Left lung (tissue), 10 donors: Measurements from ENCODE around the gene SLC6A3. TPM values are rescaled to one million over a fixed set of nuclear protein-coding genes. Genes with fewer than 3 reads are reported as not detected.
"Not testable (repeated sequence)": the region's sequence is repeated elsewhere in the genome, so short reads cannot be mapped to it uniquely, and the experiment has no call there.

Experiments
- ATAC-seq: fragments of 200-7000 bp; cut with Tn5 transposase; one replicate; pipeline ENCODE4 v1.9.1; 2020; ENCODE audit warnings: moderate library complexity
- DNase-seq, 4 donors: peaks; one replicate each; pipeline ENCODE4 v3.0.0-alpha.2; 2013 to 2020
- H3K27ac ChIP-seq, 2 donors: fragments of 200-600 bp; sonication (generic) in 1 of 2; one replicate each; pipeline versions ENCODE4 v1.5.0 to v1.8.0; 2020 to 2021
- H3K27me3 ChIP-seq, 2 donors: fragments of 200-600 bp; sonication (generic) in 1 of 2; one replicate each; pipeline versions ENCODE4 v1.5.0 to v1.8.0; 2020 to 2021
- H3K36me3 ChIP-seq, 2 donors: fragments of 200-600 bp; sonication (generic) in 1 of 2; one replicate each; pipeline versions ENCODE4 v1.5.0 to v1.8.0; 2020 to 2021
- H3K4me1 ChIP-seq, 2 donors: fragments of 200-600 bp; one replicate each; pipeline ENCODE4 v1.8.0; 2021
- H3K4me3 ChIP-seq, 2 donors: fragments of 200-600 bp; sonication (generic) in 1 of 2; one replicate each; pipeline versions ENCODE4 v1.5.0 to v1.8.0; 2020 to 2021; ENCODE audit warnings: mild to moderate bottlenecking in 1 of 2
- H3K9me3 ChIP-seq, 2 donors: fragments of 200-600 bp; sonication (generic) in 1 of 2; one replicate each; pipeline versions ENCODE4 v1.5.0 to v1.8.0; 2020 to 2021
- intact Hi-C, 2 donors: fragments of 100-400 bp; cut with DNase I; formaldehyde crosslinking; loops; one replicate each; pipeline versions ENCODE4 v1.11.2 to v1.14.2; 2022
- polyA plus RNA-seq, 6 donors: library from polyadenylated mRNA; unstranded; fragments of 120-200 nt; gene quantifications; one replicate each; pipeline ENCODE4 v1.2.1, GENCODE V29; 2013; ENCODE audit not compliant: insufficient read length in 6 of 6
- total RNA-seq, 2 donors: library from RNA; stranded (reverse); fragmentation: NEBNext Ultra II Directional; extraction: Animal tissue kit (Norgen Biotek cat#: 25700); gene quantifications; one replicate each; pipeline ENCODE4 v1.2.1, GENCODE V29; 2021
- TF ChIP-seq, protein P1 (sequence below), 2 donors: fragments of 200-600 bp; sonication (generic) in 1 of 2; IDR thresholded peaks; one replicate each; pipeline versions ENCODE4 v1.5.0 to v1.8.0; 2021; ENCODE audit warnings: antibody characterized with exemption in 2 of 2
- donor health status: DM: no; HTN: yes; CAD: no.
- donor health status: DM: no; HTN: no; CAD: no.

SLC6A3 gene
- total and polyA plus RNA-seq, 8 donors = 0.10 to 4.5 (median 2.8) TPM

GRCh38 chr5:1375871-1376810 is 69.1 kb downstream of the SLC6A3 start:
- no peak overlapping the region for H3K27ac ChIP-seq
- TF ChIP-seq, protein P1, sequence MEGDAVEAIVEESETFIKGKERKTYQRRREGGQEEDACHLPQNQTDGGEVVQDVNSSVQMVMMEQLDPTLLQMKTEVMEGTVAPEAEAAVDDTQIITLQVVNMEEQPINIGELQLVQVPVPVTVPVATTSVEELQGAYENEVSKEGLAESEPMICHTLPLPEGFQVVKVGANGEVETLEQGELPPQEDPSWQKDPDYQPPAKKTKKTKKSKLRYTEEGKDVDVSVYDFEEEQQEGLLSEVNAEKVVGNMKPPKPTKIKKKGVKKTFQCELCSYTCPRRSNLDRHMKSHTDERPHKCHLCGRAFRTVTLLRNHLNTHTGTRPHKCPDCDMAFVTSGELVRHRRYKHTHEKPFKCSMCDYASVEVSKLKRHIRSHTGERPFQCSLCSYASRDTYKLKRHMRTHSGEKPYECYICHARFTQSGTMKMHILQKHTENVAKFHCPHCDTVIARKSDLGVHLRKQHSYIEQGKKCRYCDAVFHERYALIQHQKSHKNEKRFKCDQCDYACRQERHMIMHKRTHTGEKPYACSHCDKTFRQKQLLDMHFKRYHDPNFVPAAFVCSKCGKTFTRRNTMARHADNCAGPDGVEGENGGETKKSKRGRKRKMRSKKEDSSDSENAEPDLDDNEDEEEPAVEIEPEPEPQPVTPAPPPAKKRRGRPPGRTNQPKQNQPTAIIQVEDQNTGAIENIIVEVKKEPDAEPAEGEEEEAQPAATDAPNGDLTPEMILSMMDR (IDR thresholded peaks at IDR 0.05) = no peak

GRCh38 chr5:1374679-1375055 is 70.6 kb downstream of the SLC6A3 start:
- intact Hi-C loops = no loop called here
- TF ChIP-seq, protein P1 (IDR thresholded peaks at IDR 0.05) = no peak
- no peak for ATAC-seq
- H3K4me3 ChIP-seq = no peak overlapping the region
- peak in 1 of 4 donors; percentile 24 for DNase-seq
- no peaks in the 10 kb centered on the region for H3K4me1 ChIP-seq
- H3K27me3 ChIP-seq = peaks cover 0 to 21% of the 10 kb centered on the region in 2 donors
- H3K27ac ChIP-seq = no peak overlapping the region
- no peaks in the 10 kb centered on the region for H3K36me3 ChIP-seq
- no peaks in the 10 kb centered on the region for H3K9me3 ChIP-seq

More at GRCh38 chr5:1375871-1376810, 69.1 kb downstream of the SLC6A3 start:
- no peak for ATAC-seq
- H3K4me1 ChIP-seq = peaks cover 0 to 9% of the 10 kb centered on the region in 2 donors
- intact Hi-C loops = no loop called here
- H3K4me3 ChIP-seq = no peak overlapping the region
- peak in 1 of 4 donors; percentile 33 for DNase-seq
- no peaks in the 10 kb centered on the region for H3K36me3 ChIP-seq
- peaks cover 0 to 34% of the 10 kb centered on the region in 2 donors for H3K27me3 ChIP-seq
- no peaks in the 10 kb centered on the region for H3K9me3 ChIP-seq

DNA sequence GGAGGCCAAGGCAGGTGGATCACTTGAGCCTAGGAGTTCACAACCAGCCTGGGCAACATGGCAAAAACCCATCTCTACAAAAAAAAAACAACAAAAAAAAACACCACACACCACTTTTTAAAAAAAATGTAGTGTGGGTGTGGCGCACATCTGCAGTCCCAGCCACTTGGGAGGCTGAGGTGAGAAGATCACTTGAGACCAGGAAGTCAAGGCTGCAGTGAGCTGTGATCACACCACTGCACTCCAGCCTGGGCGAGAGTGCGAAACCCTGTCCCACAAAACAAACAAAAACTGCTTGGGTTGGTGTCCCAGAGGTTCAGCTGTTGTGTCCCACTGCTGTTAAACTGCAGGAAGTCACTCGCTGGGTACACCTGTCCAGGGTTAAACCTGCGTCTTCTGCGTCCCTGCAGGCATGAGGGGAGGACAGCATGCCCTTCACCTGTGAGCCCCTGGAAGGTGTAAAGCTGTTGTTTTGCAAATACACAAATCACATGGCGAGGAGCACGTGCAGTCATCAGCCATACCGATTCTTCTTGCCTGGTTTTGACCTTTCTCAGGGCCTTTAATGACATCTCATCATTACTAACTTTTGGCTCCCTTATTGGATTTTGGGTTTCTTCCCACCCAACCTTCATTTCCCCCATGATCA is 71.1 kb downstream of the SLC6A3 start:
- intact Hi-C loops = no loop called here
- H3K9me3 ChIP-seq = no peaks in the 10 kb centered on the region
- ATAC-seq (no peak), DNase-seq (no peak)
- TF ChIP-seq, protein P1 (IDR thresholded peaks at IDR 0.05) = no peak
- H3K4me3 ChIP-seq = no peak overlapping the region
- H3K27me3 ChIP-seq = peaks cover 0 to 16% of the 10 kb centered on the region in 2 donors
- no peaks in the 10 kb centered on the region for H3K36me3 ChIP-seq
- no peak overlapping the region for H3K27ac ChIP-seq
- no peaks in the 10 kb centered on the region for H3K4me1 ChIP-seq

DNA sequence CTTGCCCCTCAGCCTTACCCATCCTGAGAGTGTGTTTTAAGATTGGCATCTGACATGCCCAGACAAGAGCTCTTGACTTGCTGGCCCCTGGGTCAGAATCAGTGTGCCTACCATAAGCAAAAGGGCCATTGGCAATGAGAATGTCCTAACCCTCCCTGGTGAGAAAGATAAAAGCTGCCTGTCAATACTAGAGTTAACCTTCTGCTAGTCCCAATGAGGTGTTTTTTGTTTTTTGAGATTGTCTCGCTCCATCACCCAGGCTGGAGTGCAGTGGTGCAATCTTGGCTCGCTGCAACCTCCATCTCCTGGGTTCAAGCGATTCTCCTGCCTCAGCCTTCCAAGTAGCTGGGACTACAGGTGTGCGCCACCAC is 73.3 kb downstream of the SLC6A3 start:
- H3K4me1 ChIP-seq, H3K36me3 ChIP-seq, ATAC-seq, H3K4me3 ChIP-seq, DNase-seq, intact Hi-C loops, H3K9me3 ChIP-seq, H3K27me3 ChIP-seq, H3K27ac ChIP-seq: not testable (repeated sequence)

- Histone ChIP-seq H3K27ac (no peak overlapping the region), H3K4me3 (no peak overlapping the region), H3K9me3 (no peaks in the 10 kb centered on the region), H3K36me3 (no peaks in the 10 kb centered on the region), H3K4me1 (no peaks in the 10 kb centered on the region), H3K27me3 (peaks cover 0 to under 1% of the 10 kb centered on the region in 2 donors)
- ATAC-seq (no peak), DNase-seq (no peak)
- intact Hi-C loops = no loop called here
- TF ChIP-seq, protein P1 (IDR thresholded peaks at IDR 0.05) = no peak
Measured at GRCh38 chr5:1371218-1371971, 73.8 kb downstream of the SLC6A3 start.
